Measurements from ENCODE around the gene AHRR. TPM values are rescaled to one million over a fixed set of nuclear protein-coding genes. Genes with fewer than 3 reads are reported as not detected.
A peak's percentile ranks its signal among the peaks of the same experiment; 100 is the strongest.

AHRR gene
- total RNA-seq, 1 donor from 2014 or later, result 0.29 TPM

DNA sequence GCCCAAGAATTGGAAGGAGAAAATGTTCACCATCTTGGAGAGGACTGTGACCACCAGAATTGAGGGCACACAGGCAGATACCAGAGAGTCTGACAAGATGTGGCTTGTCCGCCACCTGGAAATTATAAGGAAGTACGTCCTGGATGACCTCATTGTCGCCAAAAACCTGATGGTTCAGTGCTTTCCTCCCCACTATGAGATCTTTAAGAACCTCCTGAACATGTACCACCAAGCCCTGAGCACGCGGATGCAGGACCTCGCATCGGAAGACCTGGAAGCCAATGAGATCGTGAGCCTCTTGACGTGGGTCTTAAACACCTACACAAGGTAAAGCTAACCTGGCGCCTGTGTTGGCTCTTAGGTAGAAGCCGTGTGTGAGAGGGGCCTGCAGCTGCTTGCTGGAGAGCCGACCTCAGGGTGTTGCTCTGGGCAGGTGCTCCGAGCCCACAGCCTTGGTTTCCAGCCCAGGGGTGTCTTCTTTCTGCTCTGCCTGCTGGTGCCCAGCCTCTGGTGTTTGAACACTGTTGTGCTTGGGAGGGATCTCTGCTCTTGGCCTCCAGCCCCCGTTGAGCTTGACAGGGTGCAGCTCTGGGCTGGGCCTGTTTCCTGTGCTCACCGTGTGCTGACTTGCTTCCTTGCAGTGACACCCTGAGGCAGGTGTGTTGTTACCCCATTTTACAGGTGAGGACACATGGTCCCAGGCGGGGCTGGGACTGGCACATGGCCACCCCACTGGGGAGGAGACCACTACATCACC is 132.4 kb downstream of the AHRR start:
- DNase-seq (ENCODE audit: low read depth), result no peak

DNA sequence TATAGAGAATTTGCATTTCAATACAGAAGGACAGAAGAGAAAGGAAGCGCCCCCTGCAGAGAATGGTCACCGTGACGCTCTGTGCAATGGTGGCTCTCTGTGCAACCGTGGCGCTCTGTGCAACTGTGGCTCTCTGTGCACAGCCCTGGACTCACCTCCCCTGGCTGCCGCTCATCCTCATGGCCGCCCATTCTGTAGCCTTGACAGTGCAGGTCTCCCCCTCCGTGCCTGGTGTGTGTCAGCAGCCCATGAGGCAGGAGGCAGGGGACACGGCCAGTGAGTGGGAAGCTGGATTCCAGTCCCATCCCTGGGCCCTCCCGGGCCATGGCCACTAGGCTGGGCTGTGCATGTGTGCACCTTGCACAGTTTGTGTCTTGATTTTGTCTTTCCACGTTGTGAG is 133.4 kb downstream of the AHRR start:
- DNase-seq (ENCODE audit: low read depth), result no peak
- TF ChIP-seq, protein P1, sequence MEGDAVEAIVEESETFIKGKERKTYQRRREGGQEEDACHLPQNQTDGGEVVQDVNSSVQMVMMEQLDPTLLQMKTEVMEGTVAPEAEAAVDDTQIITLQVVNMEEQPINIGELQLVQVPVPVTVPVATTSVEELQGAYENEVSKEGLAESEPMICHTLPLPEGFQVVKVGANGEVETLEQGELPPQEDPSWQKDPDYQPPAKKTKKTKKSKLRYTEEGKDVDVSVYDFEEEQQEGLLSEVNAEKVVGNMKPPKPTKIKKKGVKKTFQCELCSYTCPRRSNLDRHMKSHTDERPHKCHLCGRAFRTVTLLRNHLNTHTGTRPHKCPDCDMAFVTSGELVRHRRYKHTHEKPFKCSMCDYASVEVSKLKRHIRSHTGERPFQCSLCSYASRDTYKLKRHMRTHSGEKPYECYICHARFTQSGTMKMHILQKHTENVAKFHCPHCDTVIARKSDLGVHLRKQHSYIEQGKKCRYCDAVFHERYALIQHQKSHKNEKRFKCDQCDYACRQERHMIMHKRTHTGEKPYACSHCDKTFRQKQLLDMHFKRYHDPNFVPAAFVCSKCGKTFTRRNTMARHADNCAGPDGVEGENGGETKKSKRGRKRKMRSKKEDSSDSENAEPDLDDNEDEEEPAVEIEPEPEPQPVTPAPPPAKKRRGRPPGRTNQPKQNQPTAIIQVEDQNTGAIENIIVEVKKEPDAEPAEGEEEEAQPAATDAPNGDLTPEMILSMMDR (conservative IDR thresholded peaks at IDR 0.05; ENCODE audit: low read depth, low read length), result no peak
- no peak overlapping the region for H3K4me3 ChIP-seq (ENCODE audit: low read depth, low read length)

More for the DNA sequence above, 132.4 kb downstream of the AHRR start:
- TF ChIP-seq, protein P1 (conservative IDR thresholded peaks at IDR 0.05; ENCODE audit: low read depth, low read length), result no peak
- H3K4me3 ChIP-seq (ENCODE audit: low read depth, low read length), result no peak overlapping the region

DNA sequence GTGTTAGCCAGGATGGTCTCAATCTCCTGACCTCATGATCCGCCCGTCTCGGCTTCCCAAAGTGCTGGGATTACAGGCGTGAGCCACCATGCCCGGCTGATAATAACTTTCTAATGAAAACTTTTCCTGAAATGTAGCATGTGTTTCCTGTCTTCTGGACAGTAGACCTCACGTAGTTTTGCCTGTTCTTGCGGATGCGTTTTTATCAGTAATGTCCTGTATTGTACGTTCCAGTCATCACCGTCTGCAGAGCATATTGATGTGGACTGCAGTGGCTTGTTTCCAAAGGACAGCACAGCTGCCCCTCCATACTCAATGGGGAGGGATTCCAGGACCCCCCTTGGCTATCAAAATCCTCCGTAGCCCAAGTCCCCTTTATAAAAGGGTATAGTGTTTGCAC is 134.3 kb downstream of the AHRR start:
- TF ChIP-seq, protein P1 (conservative IDR thresholded peaks at IDR 0.05; ENCODE audit: low read depth, low read length), result no peak
- DNase-seq (ENCODE audit: low read depth), result no peak
- no peak overlapping the region for H3K4me3 ChIP-seq (ENCODE audit: low read depth, low read length)

DNA sequence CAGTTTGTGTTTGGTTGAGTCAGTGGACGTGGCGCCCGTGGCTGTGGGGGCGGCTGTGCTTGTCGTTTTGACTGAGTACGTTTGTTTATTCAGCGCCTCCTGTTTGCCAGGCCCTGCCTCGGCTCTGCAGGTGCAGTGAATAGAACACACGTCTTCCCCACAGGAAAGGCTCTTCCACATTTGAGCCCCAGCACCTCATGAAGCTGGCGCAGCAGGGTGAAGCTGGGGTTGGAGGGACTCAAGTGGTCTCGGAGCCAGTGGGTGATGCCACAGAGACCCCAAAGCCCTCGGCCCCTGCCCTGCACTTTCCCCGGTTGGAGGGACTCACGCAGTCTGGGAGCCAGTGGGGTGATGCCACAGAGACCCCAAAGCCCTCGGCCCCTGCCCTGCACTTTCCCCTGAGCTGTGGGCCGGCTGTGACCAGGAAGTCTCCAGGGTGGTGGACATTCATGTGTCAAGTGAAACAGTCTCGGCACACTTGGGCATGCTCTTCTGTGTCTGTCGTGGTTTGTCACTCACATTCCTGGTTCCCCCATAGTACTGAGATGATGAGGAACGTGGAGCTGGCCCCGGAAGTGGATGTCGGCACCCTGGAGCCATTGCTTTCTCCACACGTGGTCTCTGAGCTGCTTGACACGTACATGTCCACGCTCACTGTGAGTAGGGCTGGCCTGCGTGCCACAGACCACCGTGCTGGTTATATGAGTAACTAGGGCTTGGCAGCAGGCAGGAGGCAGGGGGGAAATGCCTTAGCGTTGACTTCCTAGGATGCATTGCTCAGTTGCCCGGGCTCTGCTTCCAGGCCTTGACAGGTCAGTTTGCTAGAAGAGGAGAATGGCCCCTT is 135.1 kb downstream of the AHRR start:
- TF ChIP-seq, protein P1 (conservative IDR thresholded peaks at IDR 0.05; ENCODE audit: low read depth, low read length), result no peak
- DNase-seq (ENCODE audit: low read depth), result no peak
- H3K4me3 ChIP-seq (ENCODE audit: low read depth, low read length), result no peak overlapping the region

DNA sequence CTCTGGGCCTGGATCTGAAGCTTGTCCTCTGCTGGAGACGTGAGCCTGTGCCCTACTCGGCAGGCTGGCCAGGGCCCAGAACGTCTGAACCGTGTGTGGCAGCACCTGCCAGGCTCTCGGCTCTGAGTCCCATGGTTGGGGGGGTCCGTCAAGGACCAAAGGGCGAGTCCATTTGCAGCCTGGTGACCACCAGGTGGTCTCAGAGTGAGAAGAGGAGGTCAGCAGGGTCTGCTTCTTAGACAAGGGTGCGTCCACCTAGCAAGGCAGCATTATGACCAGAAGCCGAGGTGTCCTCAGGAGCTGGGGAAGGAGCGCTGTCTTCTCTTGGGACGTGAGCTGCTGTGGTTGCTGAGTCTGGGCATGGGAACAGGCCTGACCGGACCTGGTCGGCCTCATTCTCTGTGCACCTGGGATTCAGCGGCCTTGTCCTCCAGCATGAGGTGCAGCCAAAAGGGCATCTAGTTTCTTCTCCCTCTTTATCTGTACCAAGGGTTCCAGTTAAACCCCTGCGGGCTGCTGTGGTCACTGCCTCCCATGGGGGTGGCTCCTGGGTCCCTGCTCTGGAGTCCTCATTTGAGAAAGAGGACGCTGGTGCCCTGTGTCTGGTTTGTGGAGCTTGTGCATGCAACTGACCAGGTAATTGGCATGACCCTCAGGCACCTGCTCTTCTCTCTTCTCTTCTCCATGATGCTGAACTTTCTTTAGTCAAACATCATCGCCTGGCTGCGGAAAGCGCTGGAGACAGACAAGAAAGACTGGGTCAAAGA is 135.9 kb downstream of the AHRR start:
- no peak for DNase-seq (ENCODE audit: low read depth)
- TF ChIP-seq, protein P1 (conservative IDR thresholded peaks at IDR 0.05; ENCODE audit: low read depth, low read length), result no peak
- H3K4me3 ChIP-seq (ENCODE audit: low read depth, low read length), result no peak overlapping the region

DNA sequence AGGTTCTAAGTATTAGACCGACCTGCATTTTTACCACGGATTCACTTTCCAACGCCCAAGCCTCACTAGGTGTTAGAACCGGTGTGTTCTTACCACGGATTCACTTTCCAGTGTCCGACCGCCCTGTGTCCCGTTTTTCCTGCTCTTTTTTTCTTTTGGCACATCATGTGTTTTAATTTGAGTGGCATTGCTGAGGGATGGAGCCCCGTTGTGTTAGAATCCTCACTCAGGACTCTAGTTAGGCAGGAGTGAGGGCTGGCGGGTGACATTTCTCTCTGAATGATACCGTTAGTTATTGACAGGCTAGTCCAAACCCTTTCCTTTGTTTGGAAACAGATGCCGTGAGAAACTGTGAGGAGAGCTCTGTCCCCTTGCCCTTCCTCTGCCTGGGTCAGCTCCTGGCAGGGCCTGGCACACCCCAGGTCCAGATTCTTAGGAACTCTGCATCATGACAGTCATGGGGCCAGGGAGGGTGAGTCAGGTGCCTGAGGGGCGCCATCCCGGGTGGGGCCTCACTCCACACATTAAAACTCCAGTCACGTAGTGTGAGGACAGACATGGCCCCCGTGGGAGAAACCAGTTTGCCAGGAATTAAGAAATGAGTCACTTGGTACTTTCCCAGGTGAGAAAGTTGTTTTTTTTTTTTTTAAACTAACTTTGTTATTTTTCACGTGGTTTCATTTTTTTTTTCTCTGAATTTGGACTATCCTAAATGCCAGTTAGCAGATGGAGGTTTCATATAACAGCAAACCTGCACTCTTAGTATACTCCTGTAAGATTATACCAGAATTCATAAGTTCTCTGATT is 137.2 kb downstream of the AHRR start:
- TF ChIP-seq, protein P1 (conservative IDR thresholded peaks at IDR 0.05; ENCODE audit: low read depth, low read length), result no peak
- H3K4me3 ChIP-seq (ENCODE audit: low read depth, low read length), result no peak overlapping the region
- DNase-seq (ENCODE audit: low read depth), result peak; percentile 70

Measured in epithelial cell of proximal tubule (primary cell).